Measurements from ENCODE around the gene HOXB4. TPM values are rescaled to one million over a fixed set of nuclear protein-coding genes. Genes with fewer than 3 reads are reported as not detected.

HOXB4 gene
- total RNA-seq, 4 donors from 2014 or later: 0.67 to 1.2 (median 0.80) TPM

DNA sequence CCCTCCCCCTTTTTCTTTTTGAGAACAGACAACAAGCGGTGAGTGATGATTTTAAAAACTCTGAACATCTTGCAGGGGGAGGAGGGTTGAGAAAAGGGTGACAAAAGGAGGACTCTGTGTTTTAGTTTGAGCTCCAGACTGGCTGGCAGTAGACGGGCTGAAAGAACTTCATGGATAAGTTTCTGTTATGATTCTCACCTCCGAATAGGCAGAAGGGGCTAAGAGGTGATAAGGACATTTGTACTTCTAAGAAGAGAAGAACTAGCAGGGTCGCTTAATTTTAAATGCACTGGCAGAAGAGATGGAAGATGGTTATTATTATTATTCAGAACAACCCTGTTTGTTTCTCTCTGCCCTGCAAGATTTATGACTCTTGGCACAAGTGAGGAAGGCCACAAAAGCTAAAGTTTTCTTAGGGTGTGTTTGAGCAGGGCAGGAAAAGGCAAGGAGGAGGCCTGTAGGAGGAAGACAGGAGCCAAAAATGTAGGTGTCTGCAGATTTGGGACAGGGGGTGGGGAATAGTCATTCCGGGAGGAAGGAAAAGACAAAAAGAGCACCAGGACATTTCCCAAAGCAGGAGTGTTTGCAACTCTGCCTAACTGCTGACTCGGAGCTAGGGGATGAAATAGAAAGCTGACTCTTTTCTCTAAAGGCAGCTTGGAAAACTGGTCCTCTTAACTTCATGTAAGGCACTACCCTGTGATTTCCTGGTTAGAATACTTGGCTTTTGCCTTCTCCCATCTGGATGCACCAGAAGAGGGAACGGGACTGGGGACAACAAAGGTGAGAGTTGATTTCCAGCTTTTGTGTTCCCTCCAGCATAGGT is 21.4 kb downstream of the HOXB4 start:
- Histone ChIP-seq H3K9me3 (no peaks in the 10 kb centered on the region), H3K4me3 (replicated peaks in 1 of 3) (no peak overlapping the region), H3K27ac (peak overlapping the region in 2 of 3 donors; percentile 30 to 38), H3K27me3 (peaks cover 47% of the 10 kb centered on the region), H3K4me1 (no peaks in the 10 kb centered on the region), H3K36me3 (no peaks in the 10 kb centered on the region)
- WGBS, 2 donors: 23 to 30% methylated on average over 7 of the region's 7 CpGs
- TF ChIP-seq, protein P1, sequence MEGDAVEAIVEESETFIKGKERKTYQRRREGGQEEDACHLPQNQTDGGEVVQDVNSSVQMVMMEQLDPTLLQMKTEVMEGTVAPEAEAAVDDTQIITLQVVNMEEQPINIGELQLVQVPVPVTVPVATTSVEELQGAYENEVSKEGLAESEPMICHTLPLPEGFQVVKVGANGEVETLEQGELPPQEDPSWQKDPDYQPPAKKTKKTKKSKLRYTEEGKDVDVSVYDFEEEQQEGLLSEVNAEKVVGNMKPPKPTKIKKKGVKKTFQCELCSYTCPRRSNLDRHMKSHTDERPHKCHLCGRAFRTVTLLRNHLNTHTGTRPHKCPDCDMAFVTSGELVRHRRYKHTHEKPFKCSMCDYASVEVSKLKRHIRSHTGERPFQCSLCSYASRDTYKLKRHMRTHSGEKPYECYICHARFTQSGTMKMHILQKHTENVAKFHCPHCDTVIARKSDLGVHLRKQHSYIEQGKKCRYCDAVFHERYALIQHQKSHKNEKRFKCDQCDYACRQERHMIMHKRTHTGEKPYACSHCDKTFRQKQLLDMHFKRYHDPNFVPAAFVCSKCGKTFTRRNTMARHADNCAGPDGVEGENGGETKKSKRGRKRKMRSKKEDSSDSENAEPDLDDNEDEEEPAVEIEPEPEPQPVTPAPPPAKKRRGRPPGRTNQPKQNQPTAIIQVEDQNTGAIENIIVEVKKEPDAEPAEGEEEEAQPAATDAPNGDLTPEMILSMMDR (IDR thresholded peaks at IDR 0.05): no peak
- TF ChIP-seq POLR2A (IDR thresholded peaks at IDR 0.05): no peak
- intact Hi-C loops (cut with DNase I): no loop called here
- no peak for DNase-seq

DNA sequence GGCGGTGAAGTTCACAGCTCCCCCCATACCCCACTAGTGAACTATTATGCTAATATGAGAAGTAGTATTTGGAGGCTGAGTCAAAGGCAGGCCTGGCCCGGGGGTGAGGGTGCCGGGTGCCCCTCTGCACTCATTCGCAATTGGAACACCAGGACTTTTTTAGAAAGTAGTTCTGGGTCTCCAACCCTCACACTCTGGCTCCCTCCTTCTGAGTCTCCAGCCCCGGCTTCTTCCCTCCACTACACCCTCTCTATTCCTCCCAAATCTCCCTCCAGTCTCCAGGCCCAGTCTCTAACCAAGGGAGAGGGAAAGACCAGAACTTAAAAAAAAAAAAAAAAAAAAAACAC is 21.9 kb downstream of the HOXB4 start:
- WGBS, 2 donors: 30 to 33% methylated on average over 5 of the region's 5 CpGs
- Histone ChIP-seq H3K27me3 (peaks cover 50% of the 10 kb centered on the region), H3K4me3 (replicated peaks in 1 of 3) (no peak overlapping the region), H3K36me3 (no peaks in the 10 kb centered on the region), H3K27ac (peak overlapping the region in 1 of 3 donors; percentile 38), H3K9me3 (no peaks in the 10 kb centered on the region), H3K4me1 (no peaks in the 10 kb centered on the region)
- intact Hi-C loops (cut with DNase I): no loop called here
- TF ChIP-seq, protein P1 (IDR thresholded peaks at IDR 0.05): no peak
- TF ChIP-seq POLR2A (IDR thresholded peaks at IDR 0.05): no peak
- no peak for DNase-seq

DNA sequence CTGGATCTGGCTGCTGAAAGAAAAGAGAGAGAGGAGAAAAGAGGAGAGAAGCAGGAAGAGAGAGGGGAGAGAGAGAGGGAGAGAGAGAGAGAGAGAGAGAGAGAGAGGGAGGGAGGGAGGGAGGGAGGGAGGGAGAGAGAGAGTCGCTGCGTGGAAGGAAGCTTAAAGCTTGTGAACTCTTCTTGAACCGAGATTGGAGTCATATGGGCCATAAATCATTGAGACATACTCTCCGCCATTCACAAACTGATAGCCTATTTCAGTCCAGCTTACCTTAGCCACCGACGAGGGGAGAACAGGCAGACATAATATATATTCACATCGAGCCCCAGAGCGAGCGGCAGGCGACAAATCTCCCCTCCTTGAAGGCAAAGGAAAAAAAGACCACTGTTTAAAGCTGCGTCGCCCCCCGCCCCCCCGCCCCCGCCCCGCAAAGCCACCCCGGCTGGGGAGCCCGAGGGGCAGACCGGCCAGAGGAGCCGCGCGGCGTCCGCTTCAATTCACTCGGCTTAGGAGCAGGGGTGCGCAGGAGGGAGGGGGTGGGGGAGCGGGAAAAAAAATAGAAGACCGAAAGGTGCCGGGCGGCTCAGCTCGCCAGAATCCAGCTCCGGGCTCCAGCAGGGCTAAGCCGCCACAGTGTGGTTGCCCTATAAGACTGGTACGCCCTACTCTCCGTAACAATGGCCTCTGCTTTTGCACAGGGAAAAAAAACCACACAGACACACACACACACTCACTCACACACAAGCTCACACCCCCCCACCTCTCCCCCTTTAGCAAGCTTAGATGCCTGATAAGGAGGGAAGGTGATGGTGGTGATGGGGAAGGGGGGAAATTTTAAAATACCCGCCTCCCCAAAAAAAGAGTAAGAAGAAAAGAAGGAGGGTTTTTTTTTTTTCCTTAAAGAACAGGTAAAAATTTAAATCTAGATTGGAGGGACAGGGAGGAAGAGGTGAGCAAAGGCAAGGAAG is 22.6 kb downstream of the HOXB4 start:
- Histone ChIP-seq H3K36me3 (no peaks in the 10 kb centered on the region), H3K4me1 (no peaks in the 10 kb centered on the region), H3K27me3 (peaks cover 54% of the 10 kb centered on the region), H3K4me3 (replicated peaks in 1 of 3) (no peak overlapping the region), H3K9me3 (no peaks in the 10 kb centered on the region), H3K27ac (peak overlapping the region; percentile 38 to 47 (median 46))
- intact Hi-C loops (cut with DNase I): no loop called here
- no peak for DNase-seq
- WGBS, 2 donors: 12 to 14% methylated on average over 24 to 32 of the region's 36 CpGs
- TF ChIP-seq, protein P1 (IDR thresholded peaks at IDR 0.05): no peak
- no peak for TF ChIP-seq POLR2A (IDR thresholded peaks at IDR 0.05)

DNA sequence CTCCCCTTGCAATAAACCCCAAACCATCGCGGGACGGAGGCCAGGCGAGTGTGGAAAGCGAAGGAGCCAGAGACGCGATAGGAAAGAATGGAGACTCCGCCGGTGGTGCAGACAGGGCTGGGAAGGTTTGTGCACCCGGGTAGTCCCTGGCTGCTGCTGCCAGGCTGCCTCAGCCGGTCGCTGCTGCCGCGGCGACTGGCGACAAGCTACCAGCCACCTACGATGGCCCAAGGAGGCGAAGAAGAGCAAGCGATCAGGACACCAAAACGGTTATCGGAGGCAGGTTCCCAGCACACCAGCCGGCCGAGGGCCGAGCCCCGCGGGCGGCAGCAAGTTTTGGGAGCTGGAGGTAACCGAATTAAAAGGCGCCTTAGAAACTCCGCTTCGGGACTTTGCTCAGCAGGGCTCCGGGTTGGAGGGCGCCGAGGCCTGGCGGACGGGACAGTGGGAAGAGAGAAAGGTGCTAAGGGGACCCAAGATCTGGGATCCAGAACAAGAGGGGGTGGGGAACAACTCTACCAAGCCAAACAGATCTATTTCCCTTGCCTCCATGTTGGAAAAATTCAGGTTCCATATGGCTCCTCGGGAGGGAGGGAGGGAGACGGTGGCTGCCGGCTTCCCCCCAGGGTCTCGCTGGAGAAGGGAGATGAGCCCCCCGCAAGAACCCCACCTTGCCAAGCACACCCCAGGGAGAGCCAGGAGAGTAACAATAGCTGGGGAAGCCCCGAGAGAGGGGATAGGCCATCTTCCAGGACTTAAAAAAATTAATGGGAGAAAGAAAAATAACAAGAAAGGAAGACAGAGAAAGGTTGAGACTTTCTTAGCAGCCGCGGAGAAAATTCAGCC is 23.5 kb downstream of the HOXB4 start:
- H3K27me3 ChIP-seq: peaks cover 58% of the 10 kb centered on the region
- H3K27ac ChIP-seq: peak overlapping the region; percentile 46 to 66 (median 49)
- peak overlapping the region in 1 of 3 donors; percentile 15 for H3K4me3 ChIP-seq (replicated peaks in 1 of 3)
- TF ChIP-seq, protein P1 (IDR thresholded peaks at IDR 0.05): no peak
- TF ChIP-seq POLR2A (IDR thresholded peaks at IDR 0.05): no peak
- DNase-seq: no peak
- 20 to 34% methylated on average over 40 to 44 of the region's 44 CpGs for WGBS, 2 donors
- no peaks in the 10 kb centered on the region for H3K36me3 ChIP-seq
- intact Hi-C loops (cut with DNase I): no loop called here
- H3K4me1 ChIP-seq: no peaks in the 10 kb centered on the region
- no peaks in the 10 kb centered on the region for H3K9me3 ChIP-seq
